ENCODE data around the gene TACC3.

GRCh38 chr4:1678244-1678643 is 43.1 kb upstream of the TACC3 start:
- TF ChIP-seq POLR2AphosphoS5 (IDR thresholded peaks at IDR 0.05) (no peak), CTCF (IDR thresholded peaks at IDR 0.05) (no peak), POLR2A (IDR thresholded peaks at IDR 0.05) (no peak)
